Neuronal stem cell (in vitro differentiated cells): ENCODE results near the gene YIF1A.

ENCODE experiments used
- DNase-seq: peaks from one replicate; pipeline ENCODE4 v3.0.0-alpha.2; 2013; ENCODE audit warnings: low spot score
- H2AFZ ChIP-seq: one replicate; pipeline ENCODE4 v1.6.1; 2013; ENCODE audit warnings: mild to moderate bottlenecking, low read length, inconsistent platforms
- H2AK5ac ChIP-seq: 2 replicates; pipeline ENCODE4 v1.6.1; 2013; ENCODE audit warnings: low read depth, mild to moderate bottlenecking, inconsistent platforms, low read length, moderate library complexity, mixed read lengths
- H2BK120ac ChIP-seq: 2 replicates; pipeline ENCODE4 v1.6.1; 2013; ENCODE audit warnings: low read depth, mild to moderate bottlenecking, inconsistent platforms, low read length, moderate library complexity, mixed read lengths
- H2BK12ac ChIP-seq: one replicate; pipeline ENCODE4 v1.6.1; 2013; ENCODE audit warnings: low read length, inconsistent platforms
- H2BK15ac ChIP-seq: 2 replicates; pipeline ENCODE4 v1.6.1; 2013; ENCODE audit warnings: mild to moderate bottlenecking, low read length, inconsistent platforms, mixed read lengths
- H2BK5ac ChIP-seq: one replicate; pipeline ENCODE4 v1.6.1; 2013; ENCODE audit warnings: inconsistent platforms, mild to moderate bottlenecking, low read length, moderate library complexity
- H3K14ac ChIP-seq: one replicate; pipeline ENCODE4 v1.6.1; 2013; ENCODE audit warnings: low read length, inconsistent platforms
- H3K18ac ChIP-seq: 2 replicates; pipeline ENCODE4 v1.6.1; 2013; ENCODE audit warnings: low read length, inconsistent platforms
- H3K23ac ChIP-seq: 2 replicates; pipeline ENCODE4 v1.6.1; 2013; ENCODE audit warnings: low read depth, mild to moderate bottlenecking, mixed read lengths, low read length, inconsistent platforms; ENCODE audit not compliant: poor library complexity
- H3K27ac ChIP-seq: replicated peaks from 3 replicates; pipeline ENCODE4 v1.5.1; 2013; ENCODE audit warnings: low read length, inconsistent platforms
- H3K27me3 ChIP-seq, 3 experiments: 2 replicates each; pipeline ENCODE4 v1.6.1; 2013; ENCODE audit warnings: low read length in 3 of 3, mild to moderate bottlenecking in 2 of 3, inconsistent platforms in 1 of 3, low read depth in 1 of 3, mixed read lengths in 1 of 3, moderate library complexity in 1 of 3; ENCODE audit not compliant: control insufficient read depth in 3 of 3, insufficient read depth in 3 of 3
- H3K36me3 ChIP-seq, 2 donors: replicated peaks in 1 of 2; 2 replicates each; pipeline ENCODE4 v1.6.1; 2013; ENCODE audit warnings: low read length in 2 of 2; ENCODE audit not compliant: control insufficient read depth in 2 of 2, insufficient read depth in 2 of 2
- H3K4ac ChIP-seq: 2 replicates; pipeline ENCODE4 v1.6.1; 2013; ENCODE audit warnings: inconsistent platforms, mild to moderate bottlenecking, low read length, moderate library complexity
- H3K4me1 ChIP-seq, 2 donors: 1 replicate in 1 of 2; 2 replicates in 1 of 2; pipeline ENCODE4 v1.6.1; 2013; ENCODE audit warnings: low read length in 2 of 2, low read depth in 1 of 2; ENCODE audit not compliant: control insufficient read depth in 2 of 2, insufficient read depth in 1 of 2
- H3K4me2 ChIP-seq: one replicate; pipeline ENCODE4 v1.6.1; 2013; ENCODE audit warnings: mild to moderate bottlenecking, low read length, inconsistent platforms; ENCODE audit not compliant: insufficient read depth, poor library complexity, severe bottlenecking
- H3K4me3 ChIP-seq, 2 donors: 2 replicates each; pipeline ENCODE4 v1.5.1; 2013; ENCODE audit warnings: low read length in 2 of 2, mild to moderate bottlenecking in 2 of 2, inconsistent platforms in 1 of 2, moderate library complexity in 1 of 2
- H3K79me1 ChIP-seq: one replicate; pipeline ENCODE4 v1.6.1; 2013; ENCODE audit warnings: low read depth, mild to moderate bottlenecking, inconsistent platforms, low read length, moderate library complexity
- H3K9ac ChIP-seq: one replicate; pipeline ENCODE4 v1.6.1; 2013; ENCODE audit warnings: mild to moderate bottlenecking, low read depth, low read length, inconsistent platforms; ENCODE audit not compliant: poor library complexity
- H3K9me3 ChIP-seq, 2 donors: replicated peaks in 1 of 2; 2 replicates each; pipeline versions ENCODE3 to v1.6.1; 2013; ENCODE audit warnings: low read length in 2 of 2, mild to moderate bottlenecking in 2 of 2, inconsistent platforms in 1 of 2, low read depth in 1 of 2, mixed read lengths in 1 of 2, moderate library complexity in 1 of 2; ENCODE audit not compliant: control insufficient read depth in 2 of 2, insufficient read depth in 1 of 2
- H4K8ac ChIP-seq: one replicate; pipeline ENCODE4 v1.6.1; 2013; ENCODE audit warnings: low read depth, mild to moderate bottlenecking, inconsistent platforms, low read length, moderate library complexity
- H4K91ac ChIP-seq: one replicate; pipeline ENCODE4 v1.6.1; 2013; ENCODE audit warnings: low read length, low read depth, mild to moderate bottlenecking, inconsistent platforms; ENCODE audit not compliant: poor library complexity
- WGBS, 2 donors: extraction: QIAGEN DNeasy Blood & Tissue Kit; methylation state at CpG; one replicate each; pipeline ENCODE4 v1.1.7; 2013; ENCODE audit warnings: missing lambda C conversion rate in 2 of 2, mixed read lengths in 1 of 2; ENCODE audit not compliant: insufficient read length in 2 of 2, insufficient replicate concordance in 1 of 2; ENCODE audit errors: extremely low coverage in 2 of 2; 5-methylcytosine and 5-hydroxymethylcytosine counted together

Gene YIF1A

DNA sequence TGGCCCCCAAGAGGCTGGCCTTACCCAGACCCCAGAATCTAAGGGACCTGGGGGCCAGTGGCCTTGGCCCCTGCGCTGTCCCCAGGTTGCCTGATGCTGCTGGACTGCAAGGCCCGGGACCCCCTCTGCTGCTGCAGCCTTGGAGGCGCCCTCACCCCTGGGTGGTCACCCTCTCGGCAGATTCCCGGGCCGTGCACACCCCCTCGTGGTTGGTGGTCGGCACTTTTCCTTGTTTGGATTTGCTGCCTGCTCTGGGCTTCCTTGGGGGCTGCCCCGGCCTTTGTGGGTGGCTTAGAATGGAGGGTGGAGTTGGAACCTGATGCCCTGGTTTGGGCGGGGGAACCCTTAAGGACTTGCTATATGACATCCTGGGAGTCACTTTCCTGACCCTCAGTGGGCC, 42.0 kb upstream of the YIF1A start:
- H2BK120ac ChIP-seq, result no peak overlapping the region
- H3K18ac ChIP-seq, result no peak overlapping the region
- no peak overlapping the region for H3K4me2 ChIP-seq
- H3K9ac ChIP-seq, result no peak overlapping the region
- H3K36me3 ChIP-seq, result no peaks in the 10 kb centered on the region
- peaks cover 4% of the 10 kb centered on the region for H3K79me1 ChIP-seq
- DNase-seq, result no peak
- H2BK5ac ChIP-seq, result no peak overlapping the region
- no peak overlapping the region for H3K4ac ChIP-seq
- no peak overlapping the region for H3K23ac ChIP-seq
- no peak overlapping the region for H2AK5ac ChIP-seq
- no peak overlapping the region for H3K14ac ChIP-seq
- H2BK12ac ChIP-seq, result no peak overlapping the region
- H4K8ac ChIP-seq, result no peak overlapping the region
- H3K27ac ChIP-seq, result no peak overlapping the region
- WGBS, 2 donors, result no CpG with 5 or more reads among the region's 10 CpGs
- no peak overlapping the region for H2BK15ac ChIP-seq
- H2AFZ ChIP-seq, result no peak overlapping the region
- no peaks in the 10 kb centered on the region for H3K9me3 ChIP-seq
- H3K27me3 ChIP-seq, result no peaks in the 10 kb centered on the region
- peaks cover 17 to 34% of the 10 kb centered on the region in 2 donors for H3K4me1 ChIP-seq
- no peak overlapping the region for H3K4me3 ChIP-seq
- H4K91ac ChIP-seq, result no peak overlapping the region

- Histone ChIP-seq H3K4me2 (no peak overlapping the region), H2AFZ (no peak overlapping the region), H3K4me1 (peaks cover 19 to 40% of the 10 kb centered on the region in 2 donors), H4K8ac (no peak overlapping the region), H3K4ac (no peak overlapping the region), H3K23ac (no peak overlapping the region), H3K27ac (no peak overlapping the region), H2BK5ac (no peak overlapping the region), H3K4me3 (no peak overlapping the region), H2BK15ac (no peak overlapping the region), H3K9ac (no peak overlapping the region), H3K36me3 (no peaks in the 10 kb centered on the region), H3K9me3 (no peaks in the 10 kb centered on the region), H3K18ac (no peak overlapping the region), H2BK12ac (no peak overlapping the region), H2AK5ac (no peak overlapping the region), H2BK120ac (no peak overlapping the region), H3K14ac (no peak overlapping the region), H3K27me3 (no peaks in the 10 kb centered on the region), H4K91ac (no peak overlapping the region), H3K79me1 (peaks cover under 1% of the 10 kb centered on the region)
- no peak for DNase-seq
- WGBS, 2 donors, result no CpG with 5 or more reads among the region's 3 CpGs
These were observed 40.3 kb upstream of the YIF1A start for GRCh38 chr11:66329165-66329673.

DNA sequence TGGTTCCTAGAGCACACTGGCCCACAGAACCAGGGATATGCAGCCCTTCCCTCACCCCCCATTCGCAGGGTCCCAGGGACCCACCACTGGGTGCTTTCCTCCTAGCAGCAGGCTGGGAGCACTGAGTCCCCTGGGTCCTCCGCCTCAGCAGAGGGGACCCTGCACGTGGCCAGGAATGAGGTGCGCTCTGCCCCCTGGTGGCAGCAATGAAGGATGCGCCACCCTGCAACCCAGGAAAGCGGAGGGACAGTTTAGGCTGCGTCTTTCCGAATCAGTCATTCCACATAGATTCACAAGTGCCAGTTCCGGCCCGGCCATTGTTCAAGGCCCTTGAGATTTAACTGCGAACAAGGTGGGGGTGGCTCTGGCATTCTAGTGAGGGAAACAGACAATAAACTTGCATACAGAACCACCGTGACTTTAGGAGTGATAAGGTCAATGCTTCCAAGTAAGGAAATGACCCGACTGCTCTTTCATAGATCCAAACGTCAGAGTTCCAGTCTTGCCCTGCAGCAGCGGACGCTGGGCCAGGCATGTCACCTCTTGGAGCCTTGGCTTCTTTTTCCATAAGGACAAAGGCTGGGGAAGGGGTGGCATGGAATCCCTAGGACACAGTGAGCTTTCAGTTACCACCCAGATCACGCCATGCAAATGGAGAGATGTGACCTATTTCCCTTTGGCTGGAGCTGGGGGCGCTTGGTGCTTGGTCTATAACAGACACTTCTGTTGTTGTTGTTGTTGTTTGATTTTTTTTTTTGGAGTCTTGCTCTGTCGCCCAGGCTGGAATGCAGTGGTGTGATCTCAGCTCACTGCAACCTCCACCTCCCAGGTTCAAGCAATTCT, 39.6 kb upstream of the YIF1A start:
- Histone ChIP-seq H2BK15ac (peak overlapping the region; percentile 46), H2AK5ac (no peak overlapping the region), H3K79me1 (no peaks in the 10 kb centered on the region), H4K91ac (no peak overlapping the region), H3K4me1 (peaks cover 19 to 40% of the 10 kb centered on the region in 2 donors), H3K9ac (no peak overlapping the region), H2BK5ac (no peak overlapping the region), H3K14ac (no peak overlapping the region), H3K9me3 (no peaks in the 10 kb centered on the region), H3K4me2 (peak overlapping the region; percentile 32), H4K8ac (no peak overlapping the region), H2AFZ (peak overlapping the region; percentile 90), H3K36me3 (no peaks in the 10 kb centered on the region), H3K4ac (no peak overlapping the region), H2BK12ac (peak overlapping the region; percentile 65), H2BK120ac (no peak overlapping the region), H3K27ac (no peak overlapping the region), H3K23ac (no peak overlapping the region), H3K27me3 (no peaks in the 10 kb centered on the region), H3K4me3 (peak overlapping the region in 1 of 2 donors; percentile 34), H3K18ac (peak overlapping the region; percentile 55)
- peak; percentile 71 for DNase-seq
- WGBS, 2 donors, result no CpG with 5 or more reads among the region's 19 CpGs

DNA sequence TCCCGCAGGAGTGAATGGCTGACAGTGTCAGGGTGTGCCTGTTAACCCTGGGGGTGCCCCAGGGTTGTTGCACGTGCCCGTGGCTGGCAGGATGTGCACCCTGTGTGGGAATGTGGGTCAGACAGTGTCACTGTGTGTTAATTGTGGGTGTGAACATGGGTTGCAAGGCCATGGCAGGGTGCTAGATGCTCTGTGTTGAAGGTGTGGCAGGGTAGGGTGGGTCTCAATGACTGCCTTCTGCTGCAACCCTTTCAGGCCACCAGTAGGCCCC, 39.0 kb upstream of the YIF1A start:
- no peak overlapping the region for H3K9ac ChIP-seq
- DNase-seq, result no peak
- H2AFZ ChIP-seq, result peak overlapping the region; percentile 90
- no peak overlapping the region for H3K14ac ChIP-seq
- no peaks in the 10 kb centered on the region for H3K27me3 ChIP-seq
- H3K4me3 ChIP-seq, result no peak overlapping the region
- H2BK12ac ChIP-seq, result peak overlapping the region; percentile 32
- peak overlapping the region; percentile 1 for H2AK5ac ChIP-seq
- H3K79me1 ChIP-seq, result no peaks in the 10 kb centered on the region
- no peak overlapping the region for H3K4ac ChIP-seq
- no peak overlapping the region for H4K8ac ChIP-seq
- no peaks in the 10 kb centered on the region for H3K9me3 ChIP-seq
- H3K18ac ChIP-seq, result peak overlapping the region; percentile 16
- peaks cover 23 to 43% of the 10 kb centered on the region in 2 donors for H3K4me1 ChIP-seq
- no peak overlapping the region for H3K4me2 ChIP-seq
- no CpG with 5 or more reads among the region's 3 CpGs for WGBS, 2 donors
- no peaks in the 10 kb centered on the region for H3K36me3 ChIP-seq
- no peak overlapping the region for H2BK5ac ChIP-seq
- peak overlapping the region; percentile 1 for H2BK15ac ChIP-seq
- no peak overlapping the region for H2BK120ac ChIP-seq
- H3K23ac ChIP-seq, result no peak overlapping the region
- H3K27ac ChIP-seq, result no peak overlapping the region
- no peak overlapping the region for H4K91ac ChIP-seq
